GM12878 (cell line): ENCODE measurements around the gene ATF6.

Experiments
- ATF3 ChIP-seq: IDR thresholded peaks from 2 replicates; pipeline ENCODE4 v1.6.1; 2011; ENCODE audit warnings: low read depth, mild to moderate bottlenecking, low read length, moderate library complexity, borderline replicate concordance; ENCODE audit errors: extremely low read depth
- CTCF ChIP-seq, 3 experiments: IDR thresholded peaks in 2 of 3; conservative IDR thresholded peaks in 1 of 3; 2 replicates each; pipeline ENCODE4 v1.5.1; 2011; ENCODE audit warnings: low read depth in 3 of 3, low read length in 3 of 3, mild to moderate bottlenecking in 3 of 3, control low read depth in 2 of 3, moderate library complexity in 2 of 3, inconsistent platforms in 1 of 3, mixed read lengths in 1 of 3; ENCODE audit not compliant: control insufficient read depth in 2 of 3, insufficient read depth in 1 of 3; ENCODE audit errors: extremely low read depth in 1 of 3

- TF ChIP-seq CTCF (IDR thresholded peaks at IDR 0.05 in 2 of 3, conservative IDR thresholded peaks at IDR 0.05 in 1 of 3; ENCODE audit: control insufficient read depth in 2 of 3, extremely low read depth in 1 of 3, insufficient read depth in 1 of 3, low read depth in 3 of 3, low read length in 3 of 3) (no peak), ATF3 (no peak)
These were observed 18.3 kb upstream of the ATF6 start for GRCh38 chr1:161747801-161748200.
